Endodermal cell (in vitro differentiated cells): ENCODE results near the gene SH3BP4. TPM values are rescaled to one million over a fixed set of nuclear protein-coding genes. Genes with fewer than 3 reads are reported as not detected.

Experiments
- DNase-seq: peaks from one replicate; pipeline ENCODE4 v3.0.0-alpha.2; 2017
- H3K27ac ChIP-seq: 2 replicates; pipeline ENCODE4 v1.5.1; 2013; ENCODE audit warnings: mild to moderate bottlenecking, low read depth, low read length, moderate library complexity
- H3K27me3 ChIP-seq: 2 replicates; pipeline ENCODE4 v1.6.1; 2013; ENCODE audit warnings: mild to moderate bottlenecking, low read length, moderate library complexity; ENCODE audit not compliant: insufficient read depth, control insufficient read depth, poor library complexity, severe bottlenecking
- H3K36me3 ChIP-seq: 2 replicates; pipeline ENCODE4 v1.7.0; 2013; ENCODE audit warnings: mild to moderate bottlenecking, low read length, moderate library complexity; ENCODE audit not compliant: control insufficient read depth, insufficient read depth
- H3K4me1 ChIP-seq: one replicate; pipeline ENCODE4 v1.7.0; 2013; ENCODE audit warnings: low read length; ENCODE audit not compliant: control insufficient read depth, insufficient read depth
- H3K4me3 ChIP-seq: 2 replicates; pipeline ENCODE4 v1.5.1; 2013; ENCODE audit warnings: mild to moderate bottlenecking, low read length, moderate library complexity
- H3K9ac ChIP-seq: 2 replicates; pipeline ENCODE4 v1.6.1; 2013; ENCODE audit warnings: mild to moderate bottlenecking, low read length, moderate library complexity; ENCODE audit not compliant: poor library complexity, severe bottlenecking; ENCODE audit errors: extremely low read depth
- H3K9me3 ChIP-seq: 2 replicates; pipeline ENCODE4 v1.6.1; 2013; ENCODE audit warnings: mild to moderate bottlenecking, low read length, moderate library complexity; ENCODE audit not compliant: control insufficient read depth
- H3K27ac Mint-ChIP-seq: 2 replicates; pipeline ENCODE4 v1.8.0; 2020; ENCODE audit warnings: mixed read lengths
- H3K27me3 Mint-ChIP-seq: 2 replicates; pipeline ENCODE4 v1.8.0; 2021; ENCODE audit warnings: mild to moderate bottlenecking, mixed read lengths; ENCODE audit not compliant: insufficient read depth
- H3K36me3 Mint-ChIP-seq: 2 replicates; pipeline ENCODE4 v1.8.0; 2020; ENCODE audit warnings: low read depth, mixed read lengths
- H3K4me1 Mint-ChIP-seq: 2 replicates; pipeline ENCODE4 v1.8.0; 2020; ENCODE audit warnings: mixed read lengths
- H3K4me3 Mint-ChIP-seq: 2 replicates; pipeline ENCODE4 v1.8.0; 2020; ENCODE audit warnings: mild to moderate bottlenecking, moderate library complexity, mixed read lengths
- H3K9me3 Mint-ChIP-seq: 2 replicates; pipeline ENCODE4 v1.8.0; 2020; ENCODE audit warnings: mild to moderate bottlenecking, mixed read lengths
- CTCF ChIP-seq: fragments of 200-600 bp; sonication (generic); conservative IDR thresholded peaks from 2 replicates; pipeline ENCODE4 v1.5.0; 2021; ENCODE audit warnings: antibody characterized with exemption, mild to moderate bottlenecking
- WGBS, 2 experiments: methylation state at CpG; one replicate each; pipeline versions ENCODE4 v1.1.5 to v1.1.7; 2013; ENCODE audit warnings: missing lambda C conversion rate in 2 of 2, mixed read lengths in 1 of 2; ENCODE audit not compliant: insufficient coverage in 1 of 2, insufficient read length in 1 of 2; 5-methylcytosine and 5-hydroxymethylcytosine counted together
- total RNA-seq, 2 donors: library from RNA; stranded (reverse); fragmentation: NEBNext Ultra II Directional in 1 of 2; extraction: Animal tissue kit (Norgen Biotek cat#: 25700) in 1 of 2; gene quantifications; 2 replicates in 1 of 2; 3 replicates in 1 of 2; pipeline ENCODE4 v1.2.1, GENCODE V29; 2021

Gene SH3BP4
- total RNA-seq, 2 donors from 2014 or later, result 49.1 to 53.4 TPM

GRCh38 chr2:234920836-234921235 is 31.0 kb upstream of the SH3BP4 start:
- Mint-ChIP-seq H3K9me3 (peaks cover 9% of the 10 kb centered on the region), H3K27ac (no peak overlapping the region), H3K4me1 (no peaks in the 10 kb centered on the region), H3K36me3 (no peaks in the 10 kb centered on the region), H3K27me3 (no peaks in the 10 kb centered on the region), H3K4me3 (no peak overlapping the region)
- 95% methylated on average over 1 of the region's 2 CpGs; no CpG with 5 or more reads in 1 of the 2 experiments for WGBS, 2 experiments
- no peak overlapping the region for H3K9ac ChIP-seq
- no peak overlapping the region for H3K4me3 ChIP-seq
- no peaks in the 10 kb centered on the region for H3K9me3 ChIP-seq
- no peak for TF ChIP-seq CTCF
- no peaks in the 10 kb centered on the region for H3K4me1 ChIP-seq
- H3K27ac ChIP-seq, result no peak overlapping the region
- no peaks in the 10 kb centered on the region for H3K27me3 ChIP-seq
- DNase-seq, result no peak
- no peaks in the 10 kb centered on the region for H3K36me3 ChIP-seq

DNA sequence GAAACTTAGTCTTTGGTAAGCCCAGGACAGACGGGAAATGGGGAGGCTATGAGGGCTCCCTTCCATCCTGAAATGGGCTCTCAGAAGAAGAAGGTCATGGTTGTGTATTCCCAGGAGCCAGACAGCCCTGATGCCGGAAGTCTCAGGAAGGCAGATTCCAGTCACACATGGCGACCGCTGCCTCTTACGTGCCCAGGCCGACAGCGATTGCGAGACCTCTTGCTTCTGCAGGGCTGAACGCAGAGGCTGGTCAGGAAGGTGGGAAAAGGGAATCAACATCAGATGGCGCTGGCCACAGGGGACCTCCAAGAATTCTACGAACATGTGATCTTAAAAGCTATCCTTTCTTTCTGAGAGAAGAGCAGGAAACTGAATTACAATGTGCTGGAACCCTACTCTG is 22.8 kb upstream of the SH3BP4 start:
- H3K36me3 Mint-ChIP-seq, result no peaks in the 10 kb centered on the region
- peak; percentile 63 for DNase-seq
- no peak overlapping the region for H3K4me3 ChIP-seq
- no peak for TF ChIP-seq CTCF
- H3K27me3 ChIP-seq, result no peaks in the 10 kb centered on the region
- peaks cover 14% of the 10 kb centered on the region for H3K27me3 Mint-ChIP-seq
- WGBS, 2 experiments, result 90 to 91% methylated on average over 4 to 11 of the region's 11 CpGs
- H3K27ac ChIP-seq, result no peak overlapping the region
- H3K4me1 Mint-ChIP-seq, result peaks cover 22% of the 10 kb centered on the region
- peaks cover 9% of the 10 kb centered on the region for H3K9me3 Mint-ChIP-seq
- no peak overlapping the region for H3K4me3 Mint-ChIP-seq
- H3K27ac Mint-ChIP-seq, result no peak overlapping the region
- no peaks in the 10 kb centered on the region for H3K36me3 ChIP-seq
- no peak overlapping the region for H3K9ac ChIP-seq
- peaks cover 3% of the 10 kb centered on the region for H3K4me1 ChIP-seq
- no peaks in the 10 kb centered on the region for H3K9me3 ChIP-seq

- no peaks in the 10 kb centered on the region for H3K36me3 ChIP-seq
- no peak for DNase-seq
- Mint-ChIP-seq H3K27me3 (peaks cover 17% of the 10 kb centered on the region), H3K9me3 (no peaks in the 10 kb centered on the region), H3K27ac (no peak overlapping the region), H3K36me3 (no peaks in the 10 kb centered on the region), H3K4me1 (peaks cover 22% of the 10 kb centered on the region), H3K4me3 (no peak overlapping the region)
- no peak overlapping the region for H3K27ac ChIP-seq
- WGBS, 2 experiments, result 90 to 93% methylated on average over 4 of the region's 4 CpGs
- H3K4me3 ChIP-seq, result no peak overlapping the region
- H3K9me3 ChIP-seq, result no peaks in the 10 kb centered on the region
- H3K27me3 ChIP-seq, result no peaks in the 10 kb centered on the region
- TF ChIP-seq CTCF, result no peak
- no peak overlapping the region for H3K9ac ChIP-seq
- peaks cover 3% of the 10 kb centered on the region for H3K4me1 ChIP-seq
These were observed 21.4 kb upstream of the SH3BP4 start for GRCh38 chr2:234930397-234930796.
